Mesodermal cell (in vitro differentiated cells): ENCODE measurements around the gene ANKK1. TPM values are rescaled to one million over a fixed set of nuclear protein-coding genes. Genes with fewer than 3 reads are reported as not detected.
A peak's percentile ranks its signal among the peaks of the same experiment; 100 is the strongest.

Experiments
- H3K27ac ChIP-seq: 2 replicates; pipeline ENCODE4 v1.7.0; 2013; ENCODE audit warnings: mild to moderate bottlenecking, low read depth, low read length, moderate library complexity; ENCODE audit not compliant: severe bottlenecking
- H3K36me3 ChIP-seq: 2 replicates; pipeline ENCODE4 v1.7.1; 2013; ENCODE audit warnings: mild to moderate bottlenecking, low read length, moderate library complexity; ENCODE audit not compliant: control insufficient read depth, insufficient read depth
- H3K4me1 ChIP-seq: one replicate; pipeline ENCODE4 v1.7.1; 2013; ENCODE audit warnings: mild to moderate bottlenecking, low read length; ENCODE audit not compliant: insufficient read depth, control insufficient read depth, poor library complexity, severe bottlenecking
- H3K4me3 ChIP-seq: 2 replicates; pipeline ENCODE4 v1.7.0; 2013; ENCODE audit warnings: low read length, control low read depth, mild to moderate bottlenecking; ENCODE audit not compliant: insufficient read depth, poor library complexity, severe bottlenecking; ENCODE audit errors: extremely low read depth
- H3K9me3 ChIP-seq: 2 replicates; pipeline ENCODE4 v1.7.1; 2013; ENCODE audit warnings: mild to moderate bottlenecking, low read length, moderate library complexity; ENCODE audit not compliant: control insufficient read depth
- WGBS, 2 experiments: methylation state at CpG; one replicate each; pipeline ENCODE4 v1.1.5; 2013; ENCODE audit warnings: missing lambda C conversion rate in 2 of 2; ENCODE audit not compliant: insufficient coverage in 2 of 2; 5-methylcytosine and 5-hydroxymethylcytosine counted together
- polyA plus RNA-seq, 2 experiments: library from polyadenylated mRNA; stranded (reverse); fragments of 50-300 nt; gene quantifications; one replicate each; pipeline ENCODE4 v1.2.3, GENCODE V29; 2013

ANKK1 gene
- polyA plus RNA-seq (2013, experiment 1 of 2), result 0.33 TPM
- not detected for polyA plus RNA-seq (2013, experiment 2 of 2)

DNA sequence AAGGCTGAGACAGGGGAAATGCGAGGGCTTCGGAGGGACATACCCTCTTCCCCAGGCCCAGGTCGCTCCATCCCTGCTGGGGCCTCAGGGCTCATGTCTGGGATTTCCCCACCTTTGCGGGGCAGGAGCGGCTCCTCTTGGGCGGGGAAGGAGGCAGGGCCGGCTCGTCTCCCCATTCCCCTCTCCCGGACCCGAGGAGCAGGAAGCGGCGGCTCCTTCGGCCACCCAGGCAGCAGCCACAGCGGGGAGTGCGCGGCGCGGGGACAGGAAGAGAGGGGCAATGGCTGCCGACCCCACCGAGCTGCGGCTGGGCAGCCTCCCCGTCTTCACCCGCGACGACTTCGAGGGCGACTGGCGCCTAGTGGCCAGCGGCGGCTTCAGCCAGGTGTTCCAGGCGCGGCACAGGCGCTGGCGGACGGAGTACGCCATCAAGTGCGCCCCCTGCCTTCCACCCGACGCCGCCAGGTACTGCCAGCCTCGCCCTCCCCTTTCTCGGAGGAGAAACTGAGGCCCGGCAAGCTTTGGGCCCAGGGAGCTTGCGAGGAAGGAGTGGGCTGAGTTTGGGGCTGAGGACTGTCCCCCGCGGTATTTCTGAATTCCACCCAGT, at the start of gene ANKK1:
TSS of gene ANKK1 (plus strand) at position 175 of the 607 bp plus-strand sequence. CDS start at position 281, 106 bp downstream.
- Histone ChIP-seq H3K4me3 (peak within 1 kb of the TSS; percentile 11), H3K9me3 (no peaks in the 10 kb centered on the region), H3K36me3 (no peaks in the 10 kb centered on the region), H3K4me1 (peaks cover 21% of the 10 kb centered on the region), H3K27ac (no peak within 1 kb of the TSS)
- 15 to 21% methylated on average over 28 to 35 of the region's 46 CpGs for WGBS, 2 experiments

- WGBS, 2 experiments, result 58 to 71% methylated on average over 2 to 4 of the region's 4 CpGs
Observed at GRCh38 chr11:113338730-113339129, 48.8 kb upstream of the ANKK1 start.

GRCh38 chr11:113339929-113340589, 47.5 kb upstream of the ANKK1 start:
- WGBS, 2 experiments, result 92% methylated on average over 4 to 5 of the region's 6 CpGs
- Histone ChIP-seq H3K36me3 (peaks cover 11% of the 10 kb centered on the region), H3K4me3 (no peak overlapping the region), H3K9me3 (no peaks in the 10 kb centered on the region), H3K27ac (no peak overlapping the region), H3K4me1 (no peaks in the 10 kb centered on the region)

More at GRCh38 chr11:113338730-113339129, 48.8 kb upstream of the ANKK1 start:
- Histone ChIP-seq H3K27ac (no peak overlapping the region), H3K9me3 (no peaks in the 10 kb centered on the region), H3K4me1 (no peaks in the 10 kb centered on the region), H3K4me3 (no peak overlapping the region), H3K36me3 (peaks cover 10% of the 10 kb centered on the region)

GRCh38 chr11:113341388-113342165, 46.0 kb upstream of the ANKK1 start:
- H3K36me3 ChIP-seq, result peaks cover 11% of the 10 kb centered on the region
- 95 to 99% methylated on average over 6 to 8 of the region's 10 CpGs for WGBS, 2 experiments
- H3K9me3 ChIP-seq, result no peaks in the 10 kb centered on the region
- no peaks in the 10 kb centered on the region for H3K4me1 ChIP-seq
- H3K4me3 ChIP-seq, result no peak overlapping the region
- H3K27ac ChIP-seq, result no peak overlapping the region

DNA sequence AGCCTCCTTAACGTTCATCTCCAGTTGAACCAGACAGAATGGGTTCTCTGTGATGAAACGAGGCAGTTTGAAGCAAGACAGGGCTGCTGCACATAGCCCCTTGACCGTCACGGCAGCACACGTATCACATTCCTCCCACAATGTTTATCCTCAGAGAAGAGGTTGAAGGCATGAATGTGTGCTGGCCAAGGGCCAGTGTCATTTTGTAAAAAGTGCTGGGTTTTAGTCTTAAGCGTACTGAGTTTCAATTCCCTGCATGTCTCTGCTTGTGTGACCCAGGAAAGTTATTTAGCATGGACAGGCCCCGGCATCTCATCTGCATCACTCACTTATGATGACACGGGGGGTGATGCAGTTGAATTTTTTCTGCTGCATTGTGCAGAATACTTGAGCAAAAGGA, 41.6 kb upstream of the ANKK1 start:
- H3K9me3 ChIP-seq, result no peaks in the 10 kb centered on the region
- WGBS, 2 experiments, result 86 to 94% methylated on average over 5 of the region's 8 CpGs
- no peaks in the 10 kb centered on the region for H3K4me1 ChIP-seq
- H3K4me3 ChIP-seq, result no peak overlapping the region
- H3K27ac ChIP-seq, result no peak overlapping the region
- peaks cover 3% of the 10 kb centered on the region for H3K36me3 ChIP-seq

DNA sequence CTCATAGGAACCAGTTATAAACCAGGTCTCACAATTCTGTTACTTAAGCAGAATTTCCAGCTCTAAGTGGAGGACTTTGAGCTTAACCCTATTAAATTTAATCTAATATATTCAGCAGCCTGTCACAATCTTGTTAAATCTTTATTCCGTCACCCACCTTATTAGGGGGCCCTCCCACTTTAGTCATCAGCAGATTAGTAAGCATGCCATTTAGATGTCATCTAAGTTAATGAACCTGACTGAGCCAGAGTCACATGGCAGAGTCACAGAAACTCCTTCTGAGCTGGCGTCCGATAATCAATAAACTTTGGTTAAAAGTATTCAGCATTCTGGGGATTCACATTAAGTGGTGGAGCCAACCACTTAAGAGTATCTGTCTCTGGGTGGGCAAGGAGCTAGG, 38.1 kb upstream of the ANKK1 start:
- Histone ChIP-seq H3K4me1 (peaks cover 3% of the 10 kb centered on the region), H3K4me3 (no peak overlapping the region), H3K9me3 (no peaks in the 10 kb centered on the region), H3K27ac (no peak overlapping the region), H3K36me3 (no peaks in the 10 kb centered on the region)
- WGBS, 2 experiments, result 84 to 100% methylated on average over 1 to 2 of the region's 3 CpGs

GRCh38 chr11:113350336-113351067, 37.1 kb upstream of the ANKK1 start:
- Histone ChIP-seq H3K27ac (no peak overlapping the region), H3K36me3 (no peaks in the 10 kb centered on the region)
- 89 to 91% methylated on average over 11 of the region's 11 CpGs for WGBS, 2 experiments

GRCh38 chr11:113351068-113351450, 36.5 kb upstream of the ANKK1 start:
- 90 to 98% methylated on average over 1 to 2 of the region's 3 CpGs for WGBS, 2 experiments
- H3K36me3 ChIP-seq, result no peaks in the 10 kb centered on the region

More at GRCh38 chr11:113350336-113351067, 37.1 kb upstream of the ANKK1 start:
- Histone ChIP-seq H3K4me1 (peaks cover 3% of the 10 kb centered on the region), H3K9me3 (no peaks in the 10 kb centered on the region), H3K4me3 (no peak overlapping the region)

GRCh38 chr11:113351480-113351879, 36.1 kb upstream of the ANKK1 start:
- WGBS, 2 experiments, result 78% methylated on average over 4 of the region's 4 CpGs
- Histone ChIP-seq H3K27ac (no peak overlapping the region), H3K36me3 (no peaks in the 10 kb centered on the region), H3K4me1 (peaks cover 3% of the 10 kb centered on the region), H3K9me3 (peaks cover 4% of the 10 kb centered on the region), H3K4me3 (no peak overlapping the region)

More at GRCh38 chr11:113351068-113351450, 36.5 kb upstream of the ANKK1 start:
- Histone ChIP-seq H3K4me3 (no peak overlapping the region), H3K4me1 (peaks cover 3% of the 10 kb centered on the region), H3K9me3 (peaks cover under 1% of the 10 kb centered on the region), H3K27ac (no peak overlapping the region)

GRCh38 chr11:113356203-113356602, 31.4 kb upstream of the ANKK1 start:
- Histone ChIP-seq H3K27ac (no peak overlapping the region), H3K9me3 (peaks cover 7% of the 10 kb centered on the region), H3K4me3 (no peak overlapping the region), H3K4me1 (peaks cover 2% of the 10 kb centered on the region), H3K36me3 (no peaks in the 10 kb centered on the region)
- 90 to 92% methylated on average over 2 to 3 of the region's 3 CpGs for WGBS, 2 experiments
